Measurements from ENCODE around the gene CSPG4. TPM values are rescaled to one million over a fixed set of nuclear protein-coding genes. Genes with fewer than 3 reads are reported as not detected.

The CSPG4 gene
- total and polyA plus RNA-seq, 10 of the 15 experiments (the other 5 are each of a cell fraction or from before 2014, with no cell fraction given), result 0.02 to 2.2 (median 0.76) TPM

DNA sequence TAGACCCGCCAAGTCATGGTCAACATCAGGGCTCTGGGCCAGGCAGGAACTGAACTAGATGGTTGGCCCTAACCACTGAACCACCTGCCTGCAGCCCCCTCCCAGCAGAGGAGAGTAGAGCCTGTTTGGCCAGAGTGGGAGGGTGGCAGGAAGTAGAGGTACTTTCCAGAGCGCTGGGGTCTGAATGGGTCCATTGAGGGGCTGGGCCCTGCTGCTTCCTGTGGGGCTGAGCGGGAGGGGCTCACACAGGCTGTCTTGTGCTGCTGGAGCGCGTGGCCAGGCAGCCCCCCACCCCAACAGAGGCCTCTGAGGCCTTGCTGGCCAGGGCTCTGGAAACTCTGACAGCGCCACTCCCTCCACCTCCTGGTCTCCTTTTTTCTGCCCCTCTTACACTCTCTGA lies 17.4 kb downstream of the CSPG4 start (continued):
- TF ChIP-seq MTA2 (IDR thresholded peaks at IDR 0.05; ENCODE audit: low read depth) (peak; percentile 44; the same call in 1 of the 2 replicates), EP300 (IDR thresholded peaks at IDR 0.05; ENCODE audit: borderline replicate concordance in 1 of 2, control insufficient read depth in 1 of 2, low read depth in 2 of 2, low read length in 2 of 2) (0 out of 4 replicates have a peak, but pooled peaks of 1 of the 2 experiments have one; percentile 11), CBX5 (IDR thresholded peaks at IDR 0.05; ENCODE audit: low read depth) (no peak), SPI1 (IDR thresholded peaks at IDR 0.05; ENCODE audit: borderline replicate concordance, insufficient read depth, low read depth, low read length) (peak; percentile 34; the same call in 1 of the 2 replicates), TAF1 (IDR thresholded peaks at IDR 0.05; ENCODE audit: borderline replicate concordance, low read depth, low read length) (no peak), CHD1 (IDR thresholded peaks at IDR 0.05; ENCODE audit: low read depth, low read length) (no peak), SRF (IDR thresholded peaks at IDR 0.05; ENCODE audit: low read depth in 2 of 2, low read length in 2 of 2) (no peak), MTA3 (IDR thresholded peaks at IDR 0.05; ENCODE audit: borderline replicate concordance, low read length) (0 out of 2 replicates have a peak, but pooled peaks have one; percentile 34), SIX5 (IDR thresholded peaks at IDR 0.05; ENCODE audit: low read depth, low read length, severe bottlenecking) (no peak), EED (IDR thresholded peaks at IDR 0.05; ENCODE audit: low read depth) (no peak), LARP7 (IDR thresholded peaks at IDR 0.05) (0 out of 2 replicates have a peak, but pooled peaks have one; percentile 20), POLR2A (IDR thresholded peaks at IDR 0.05; ENCODE audit: low read depth, low read length) (no peak), MEF2B (IDR thresholded peaks at IDR 0.05; ENCODE audit: partially characterized antibody, poor library complexity, severe bottlenecking) (peak; percentile 51), FOXM1 (IDR thresholded peaks at IDR 0.05; ENCODE audit: low read depth, low read length) (no peak), ZBTB33 (IDR thresholded peaks at IDR 0.05) (no peak), MXI1 (IDR thresholded peaks at IDR 0.05; ENCODE audit: low read depth, low read length) (no peak), DPF2 (IDR thresholded peaks at IDR 0.05) (peak; percentile 61), RUNX3 (IDR thresholded peaks at IDR 0.05; ENCODE audit: low read length) (peak; percentile 42), ASH2L (IDR thresholded peaks at IDR 0.05; ENCODE audit: borderline replicate concordance, low read depth) (no peak), CREB1 (IDR thresholded peaks at IDR 0.05; ENCODE audit: low read depth) (no peak)
- TF ChIP-seq, protein P1, sequence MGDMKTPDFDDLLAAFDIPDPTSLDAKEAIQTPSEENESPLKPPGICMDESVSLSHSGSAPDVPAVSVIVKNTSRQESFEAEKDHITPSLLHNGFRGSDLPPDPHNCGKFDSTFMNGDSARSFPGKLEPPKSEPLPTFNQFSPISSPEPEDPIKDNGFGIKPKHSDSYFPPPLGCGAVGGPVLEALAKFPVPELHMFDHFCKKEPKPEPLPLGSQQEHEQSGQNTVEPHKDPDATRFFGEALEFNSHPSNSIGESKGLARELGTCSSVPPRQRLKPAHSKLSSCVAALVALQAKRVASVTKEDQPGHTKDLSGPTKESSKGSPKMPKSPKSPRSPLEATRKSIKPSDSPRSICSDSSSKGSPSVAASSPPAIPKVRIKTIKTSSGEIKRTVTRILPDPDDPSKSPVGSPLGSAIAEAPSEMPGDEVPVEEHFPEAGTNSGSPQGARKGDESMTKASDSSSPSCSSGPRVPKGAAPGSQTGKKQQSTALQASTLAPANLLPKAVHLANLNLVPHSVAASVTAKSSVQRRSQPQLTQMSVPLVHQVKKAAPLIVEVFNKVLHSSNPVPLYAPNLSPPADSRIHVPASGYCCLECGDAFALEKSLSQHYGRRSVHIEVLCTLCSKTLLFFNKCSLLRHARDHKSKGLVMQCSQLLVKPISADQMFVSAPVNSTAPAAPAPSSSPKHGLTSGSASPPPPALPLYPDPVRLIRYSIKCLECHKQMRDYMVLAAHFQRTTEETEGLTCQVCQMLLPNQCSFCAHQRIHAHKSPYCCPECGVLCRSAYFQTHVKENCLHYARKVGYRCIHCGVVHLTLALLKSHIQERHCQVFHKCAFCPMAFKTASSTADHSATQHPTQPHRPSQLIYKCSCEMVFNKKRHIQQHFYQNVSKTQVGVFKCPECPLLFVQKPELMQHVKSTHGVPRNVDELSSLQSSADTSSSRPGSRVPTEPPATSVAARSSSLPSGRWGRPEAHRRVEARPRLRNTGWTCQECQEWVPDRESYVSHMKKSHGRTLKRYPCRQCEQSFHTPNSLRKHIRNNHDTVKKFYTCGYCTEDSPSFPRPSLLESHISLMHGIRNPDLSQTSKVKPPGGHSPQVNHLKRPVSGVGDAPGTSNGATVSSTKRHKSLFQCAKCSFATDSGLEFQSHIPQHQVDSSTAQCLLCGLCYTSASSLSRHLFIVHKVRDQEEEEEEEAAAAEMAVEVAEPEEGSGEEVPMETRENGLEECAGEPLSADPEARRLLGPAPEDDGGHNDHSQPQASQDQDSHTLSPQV (IDR thresholded peaks at IDR 0.05), result peak; percentile 58; the same call in 1 of the 2 replicates
- TF ChIP-seq, protein P2, sequence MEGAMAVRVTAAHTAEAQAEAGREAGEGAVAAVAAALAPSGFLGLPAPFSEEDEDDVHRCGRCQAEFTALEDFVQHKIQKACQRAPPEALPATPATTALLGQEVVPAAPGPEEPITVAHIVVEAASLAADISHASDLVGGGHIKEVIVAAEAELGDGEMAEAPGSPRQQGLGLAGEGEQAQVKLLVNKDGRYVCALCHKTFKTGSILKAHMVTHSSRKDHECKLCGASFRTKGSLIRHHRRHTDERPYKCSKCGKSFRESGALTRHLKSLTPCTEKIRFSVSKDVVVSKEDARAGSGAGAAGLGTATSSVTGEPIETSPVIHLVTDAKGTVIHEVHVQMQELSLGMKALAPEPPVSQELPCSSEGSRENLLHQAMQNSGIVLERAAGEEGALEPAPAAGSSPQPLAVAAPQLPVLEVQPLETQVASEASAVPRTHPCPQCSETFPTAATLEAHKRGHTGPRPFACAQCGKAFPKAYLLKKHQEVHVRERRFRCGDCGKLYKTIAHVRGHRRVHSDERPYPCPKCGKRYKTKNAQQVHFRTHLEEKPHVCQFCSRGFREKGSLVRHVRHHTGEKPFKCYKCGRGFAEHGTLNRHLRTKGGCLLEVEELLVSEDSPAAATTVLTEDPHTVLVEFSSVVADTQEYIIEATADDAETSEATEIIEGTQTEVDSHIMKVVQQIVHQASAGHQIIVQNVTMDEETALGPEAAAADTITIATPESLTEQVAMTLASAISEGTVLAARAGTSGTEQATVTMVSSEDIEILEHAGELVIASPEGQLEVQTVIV (IDR thresholded peaks at IDR 0.05; ENCODE audit: borderline replicate concordance, partially characterized antibody), result no peak
- TF ChIP-seq, protein P3, sequence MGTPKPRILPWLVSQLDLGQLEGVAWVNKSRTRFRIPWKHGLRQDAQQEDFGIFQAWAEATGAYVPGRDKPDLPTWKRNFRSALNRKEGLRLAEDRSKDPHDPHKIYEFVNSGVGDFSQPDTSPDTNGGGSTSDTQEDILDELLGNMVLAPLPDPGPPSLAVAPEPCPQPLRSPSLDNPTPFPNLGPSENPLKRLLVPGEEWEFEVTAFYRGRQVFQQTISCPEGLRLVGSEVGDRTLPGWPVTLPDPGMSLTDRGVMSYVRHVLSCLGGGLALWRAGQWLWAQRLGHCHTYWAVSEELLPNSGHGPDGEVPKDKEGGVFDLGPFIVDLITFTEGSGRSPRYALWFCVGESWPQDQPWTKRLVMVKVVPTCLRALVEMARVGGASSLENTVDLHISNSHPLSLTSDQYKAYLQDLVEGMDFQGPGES (IDR thresholded peaks at IDR 0.05), result no peak
